Sigmoid colon (tissue), 4 donors: ENCODE data around the gene HES2.

ENCODE experiments used
- EP300 ChIP-seq, 4 donors: sonication (generic); formaldehyde crosslinking; IDR thresholded peaks; one replicate each; pipeline ENCODE4 v1.6.1; 2017; ENCODE audit warnings: antibody characterized with exemption in 4 of 4
- POLR2AphosphoS5 ChIP-seq, 4 donors: sonication (generic); formaldehyde crosslinking; IDR thresholded peaks; one replicate each; pipeline ENCODE4 v1.6.1; 2017; ENCODE audit warnings: antibody characterized with exemption in 4 of 4
- TF ChIP-seq, protein P1 (sequence below), 4 experiments: fragments of 450-650 bp in 3 of 4; fragments of 200-600 bp in 1 of 4; IDR thresholded peaks; one replicate each; pipeline ENCODE4 v1.5.1; 2016 to 2019; ENCODE audit warnings: antibody characterized with exemption in 4 of 4, mild to moderate bottlenecking in 3 of 4, moderate library complexity in 2 of 4

DNA sequence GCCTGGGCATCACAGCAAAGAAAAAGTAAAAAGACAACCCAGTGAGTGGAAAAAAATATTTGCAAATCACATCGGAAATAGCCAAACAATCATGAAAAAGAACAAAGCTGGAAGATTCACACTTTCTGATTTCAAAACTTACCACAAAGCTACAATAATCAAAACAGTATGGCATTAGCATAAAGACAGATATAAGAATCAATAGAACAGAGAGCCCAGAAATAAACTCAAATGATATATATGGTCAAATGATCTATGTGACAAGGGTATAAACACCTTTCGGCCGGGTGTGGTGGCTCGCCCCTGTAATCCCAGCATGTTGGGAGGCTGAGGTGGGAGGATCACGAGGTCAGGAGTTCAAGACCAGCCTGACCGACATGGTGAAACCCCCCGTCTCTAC, 39.7 kb downstream of the HES2 start:
- TF ChIP-seq POLR2AphosphoS5 (IDR thresholded peaks at IDR 0.05) (no peak), EP300 (IDR thresholded peaks at IDR 0.05) (no peak)
- TF ChIP-seq, protein P1, sequence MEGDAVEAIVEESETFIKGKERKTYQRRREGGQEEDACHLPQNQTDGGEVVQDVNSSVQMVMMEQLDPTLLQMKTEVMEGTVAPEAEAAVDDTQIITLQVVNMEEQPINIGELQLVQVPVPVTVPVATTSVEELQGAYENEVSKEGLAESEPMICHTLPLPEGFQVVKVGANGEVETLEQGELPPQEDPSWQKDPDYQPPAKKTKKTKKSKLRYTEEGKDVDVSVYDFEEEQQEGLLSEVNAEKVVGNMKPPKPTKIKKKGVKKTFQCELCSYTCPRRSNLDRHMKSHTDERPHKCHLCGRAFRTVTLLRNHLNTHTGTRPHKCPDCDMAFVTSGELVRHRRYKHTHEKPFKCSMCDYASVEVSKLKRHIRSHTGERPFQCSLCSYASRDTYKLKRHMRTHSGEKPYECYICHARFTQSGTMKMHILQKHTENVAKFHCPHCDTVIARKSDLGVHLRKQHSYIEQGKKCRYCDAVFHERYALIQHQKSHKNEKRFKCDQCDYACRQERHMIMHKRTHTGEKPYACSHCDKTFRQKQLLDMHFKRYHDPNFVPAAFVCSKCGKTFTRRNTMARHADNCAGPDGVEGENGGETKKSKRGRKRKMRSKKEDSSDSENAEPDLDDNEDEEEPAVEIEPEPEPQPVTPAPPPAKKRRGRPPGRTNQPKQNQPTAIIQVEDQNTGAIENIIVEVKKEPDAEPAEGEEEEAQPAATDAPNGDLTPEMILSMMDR (IDR thresholded peaks at IDR 0.05), result no peak
